Thyroid gland (tissue), 4 donors: ENCODE measurements around the gene PRDX3.

Experiments used
- POLR2A ChIP-seq, 2 donors: fragments of 450-650 bp; IDR thresholded peaks; one replicate each; pipeline ENCODE4 v1.6.1; 2017; ENCODE audit warnings: antibody characterized with exemption in 2 of 2, mild to moderate bottlenecking in 2 of 2, moderate library complexity in 1 of 2
- TF ChIP-seq, protein P1 (sequence below), 6 experiments: fragments of 200-600 bp in 3 of 6; fragments of 450-650 bp in 3 of 6; sonication (generic) in 3 of 6; IDR thresholded peaks; one replicate each; pipeline ENCODE4 v1.5.1; 2016 to 2019; ENCODE audit warnings: antibody characterized with exemption in 6 of 6, mild to moderate bottlenecking in 2 of 6, inconsistent platforms in 1 of 6, moderate library complexity in 1 of 6

- no peak for TF ChIP-seq POLR2A (IDR thresholded peaks at IDR 0.05)
- TF ChIP-seq, protein P1, sequence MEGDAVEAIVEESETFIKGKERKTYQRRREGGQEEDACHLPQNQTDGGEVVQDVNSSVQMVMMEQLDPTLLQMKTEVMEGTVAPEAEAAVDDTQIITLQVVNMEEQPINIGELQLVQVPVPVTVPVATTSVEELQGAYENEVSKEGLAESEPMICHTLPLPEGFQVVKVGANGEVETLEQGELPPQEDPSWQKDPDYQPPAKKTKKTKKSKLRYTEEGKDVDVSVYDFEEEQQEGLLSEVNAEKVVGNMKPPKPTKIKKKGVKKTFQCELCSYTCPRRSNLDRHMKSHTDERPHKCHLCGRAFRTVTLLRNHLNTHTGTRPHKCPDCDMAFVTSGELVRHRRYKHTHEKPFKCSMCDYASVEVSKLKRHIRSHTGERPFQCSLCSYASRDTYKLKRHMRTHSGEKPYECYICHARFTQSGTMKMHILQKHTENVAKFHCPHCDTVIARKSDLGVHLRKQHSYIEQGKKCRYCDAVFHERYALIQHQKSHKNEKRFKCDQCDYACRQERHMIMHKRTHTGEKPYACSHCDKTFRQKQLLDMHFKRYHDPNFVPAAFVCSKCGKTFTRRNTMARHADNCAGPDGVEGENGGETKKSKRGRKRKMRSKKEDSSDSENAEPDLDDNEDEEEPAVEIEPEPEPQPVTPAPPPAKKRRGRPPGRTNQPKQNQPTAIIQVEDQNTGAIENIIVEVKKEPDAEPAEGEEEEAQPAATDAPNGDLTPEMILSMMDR (IDR thresholded peaks at IDR 0.05), result no peak
Measured at GRCh38 chr10:119153661-119154060, 25.0 kb downstream of the PRDX3 start.
